GM21825 (cell line): ENCODE results near the gene BCL11A.

Experiments used
- ATAC-seq: cut with Tn5 transposase; IDR thresholded peaks from one replicate; pipeline ENCODE4 v1.9.1; 2021; ENCODE audit warnings: mild to moderate bottlenecking, moderate library complexity; ENCODE audit not compliant: unreplicated experiment

BCL11A gene

GRCh38 chr2:60553495-60554073 is at the start of gene BCL11A:
Gene BCL11A (minus strand): TSS chr2:60553654. CDS start chr2:60553270, 384 bp downstream.
- ATAC-seq: no peak

GRCh38 chr2:60602828-60603532 is 49.5 kb upstream of the BCL11A start:
- ATAC-seq: no peak

- ATAC-seq: no peak
These were observed 48.9 kb upstream of the BCL11A start for GRCh38 chr2:60602388-60602787.

- ATAC-seq: no peak
These were observed 44.8 kb upstream of the BCL11A start for GRCh38 chr2:60598271-60598670.

GRCh38 chr2:60597346-60597745 is 43.9 kb upstream of the BCL11A start:
- no peak for ATAC-seq

DNA sequence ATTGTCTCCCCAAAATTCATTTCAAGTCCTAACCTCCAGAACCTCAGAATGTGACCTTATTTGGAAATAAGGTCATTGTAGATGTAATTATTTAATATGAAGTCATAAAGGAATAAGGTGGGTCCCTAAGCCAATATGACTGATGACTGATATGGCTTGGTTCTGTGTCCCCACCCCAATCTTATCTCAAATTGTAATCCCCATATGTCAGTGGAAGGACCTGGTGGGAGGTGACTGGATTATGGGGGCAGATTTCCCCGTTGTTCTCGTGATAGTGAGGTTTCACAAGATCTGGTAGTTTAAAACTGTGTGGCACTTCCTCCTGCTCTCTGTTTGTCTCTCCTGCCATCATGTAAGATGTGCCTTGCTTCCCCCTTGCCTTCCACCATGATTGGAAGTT is 43.0 kb upstream of the BCL11A start:
- ATAC-seq: no peak

- ATAC-seq: no peak
These were observed 42.5 kb upstream of the BCL11A start for GRCh38 chr2:60595953-60596352.

- ATAC-seq: no peak
These were observed 35.6 kb upstream of the BCL11A start for GRCh38 chr2:60589104-60589503.

DNA sequence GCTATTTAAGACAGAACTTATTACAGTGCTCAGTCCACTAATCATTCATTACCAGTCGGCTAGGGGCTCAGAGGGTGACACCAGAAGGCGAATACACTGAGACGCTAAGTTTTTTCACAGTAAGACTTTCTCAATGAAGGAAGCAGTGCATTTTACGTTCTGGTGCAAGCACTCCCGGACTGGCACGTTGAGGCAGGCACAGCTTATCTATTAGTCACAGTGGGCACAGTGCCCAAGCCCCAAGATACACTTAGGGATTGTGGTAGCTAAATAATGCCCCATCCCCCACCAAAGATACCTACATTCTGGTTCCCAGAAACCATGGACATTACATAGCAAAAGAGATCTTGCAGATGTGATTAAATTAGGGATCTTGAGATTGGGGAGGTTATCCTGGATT is 32.6 kb upstream of the BCL11A start:
- ATAC-seq: no peak

GRCh38 chr2:60585276-60585675 is 31.8 kb upstream of the BCL11A start:
- no peak for ATAC-seq

- no peak for ATAC-seq
These were observed 30.1 kb upstream of the BCL11A start for GRCh38 chr2:60583604-60584003.

DNA sequence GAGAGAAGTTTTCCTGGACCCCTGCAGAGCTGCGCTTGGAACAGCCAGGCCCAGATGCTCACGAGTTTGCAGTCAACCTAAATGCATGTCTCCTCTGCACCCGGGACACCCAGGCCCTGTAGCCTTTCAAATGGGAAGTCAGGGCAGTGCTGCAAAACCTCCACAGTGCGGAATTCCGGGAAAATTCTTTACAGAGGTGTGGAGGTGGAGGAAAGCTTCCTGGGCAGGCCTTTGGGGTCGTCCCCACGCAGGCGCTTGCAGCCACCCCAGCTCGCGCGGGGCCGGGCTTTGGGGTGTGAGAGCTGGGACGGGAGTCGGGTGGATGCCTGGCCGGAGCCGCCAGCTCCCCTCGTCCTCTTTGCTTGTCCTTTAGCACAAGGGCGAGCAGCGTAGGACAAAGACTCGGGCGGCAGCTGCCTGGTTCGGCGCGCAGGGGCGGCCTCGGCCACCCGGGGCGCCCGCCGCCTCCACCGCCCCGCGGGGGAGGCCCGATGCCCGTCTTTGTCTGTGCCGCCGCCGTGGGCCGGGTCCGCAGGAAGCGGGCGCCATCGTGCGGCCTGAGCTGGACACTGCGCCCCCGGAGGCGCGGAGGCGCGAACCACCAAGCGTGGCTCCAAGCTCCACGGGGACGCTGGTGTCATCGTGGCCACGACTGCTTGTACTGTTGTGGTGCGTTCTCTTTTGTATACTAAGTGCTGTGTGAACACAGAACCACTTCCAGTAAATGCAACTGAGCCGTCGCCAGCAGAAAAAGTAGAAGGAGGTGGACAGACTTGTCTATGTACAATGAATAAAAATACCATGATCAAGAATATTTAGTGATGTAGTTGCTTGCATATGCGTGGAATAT is 28.2 kb upstream of the BCL11A start:
- peak; percentile 95 for ATAC-seq

GRCh38 chr2:60577682-60578283 is 24.3 kb upstream of the BCL11A start:
- no peak for ATAC-seq

DNA sequence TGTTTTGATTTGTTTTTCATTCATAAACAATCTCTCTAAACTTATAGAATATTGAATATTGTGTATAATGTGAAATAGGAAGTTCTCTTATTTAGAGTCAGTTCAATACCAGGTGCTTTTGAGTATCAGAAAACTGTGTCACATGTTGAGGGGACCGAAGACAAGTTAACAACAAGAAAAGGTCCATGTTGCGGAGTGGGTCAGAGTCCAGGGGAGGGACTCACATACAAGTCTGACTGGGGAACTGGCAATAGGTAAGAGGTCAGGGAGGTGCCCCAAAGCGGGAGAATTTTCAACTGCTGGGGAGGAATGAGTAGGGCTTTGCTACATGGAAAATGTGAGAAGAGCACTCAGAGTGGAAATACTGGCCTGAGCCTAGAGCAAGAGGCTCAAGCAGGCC is 19.8 kb upstream of the BCL11A start:
- no peak for ATAC-seq

GRCh38 chr2:60570251-60570650 is 16.8 kb upstream of the BCL11A start:
- no peak for ATAC-seq

DNA sequence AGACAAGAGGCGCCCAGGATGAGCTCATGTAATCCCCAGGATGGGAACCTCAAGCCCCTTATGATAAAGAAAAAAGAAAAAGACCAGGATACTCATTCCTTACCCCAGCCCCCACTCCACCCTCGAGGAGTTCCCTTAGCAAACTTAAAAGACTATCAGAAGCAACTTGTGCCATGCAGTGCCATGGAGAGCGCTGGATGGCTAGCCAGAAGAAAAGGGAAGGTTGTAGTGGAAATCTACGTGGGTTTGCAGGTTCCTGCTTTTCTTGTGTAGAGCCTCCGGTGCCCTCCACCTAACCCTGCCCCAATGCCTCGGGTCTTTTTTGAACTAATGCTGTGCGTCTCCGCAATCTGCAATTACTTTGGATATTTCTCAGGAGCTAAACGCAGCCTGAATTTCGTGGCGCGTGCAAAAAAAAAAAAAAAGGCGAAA is 16.2 kb upstream of the BCL11A start:
- no peak for ATAC-seq

DNA sequence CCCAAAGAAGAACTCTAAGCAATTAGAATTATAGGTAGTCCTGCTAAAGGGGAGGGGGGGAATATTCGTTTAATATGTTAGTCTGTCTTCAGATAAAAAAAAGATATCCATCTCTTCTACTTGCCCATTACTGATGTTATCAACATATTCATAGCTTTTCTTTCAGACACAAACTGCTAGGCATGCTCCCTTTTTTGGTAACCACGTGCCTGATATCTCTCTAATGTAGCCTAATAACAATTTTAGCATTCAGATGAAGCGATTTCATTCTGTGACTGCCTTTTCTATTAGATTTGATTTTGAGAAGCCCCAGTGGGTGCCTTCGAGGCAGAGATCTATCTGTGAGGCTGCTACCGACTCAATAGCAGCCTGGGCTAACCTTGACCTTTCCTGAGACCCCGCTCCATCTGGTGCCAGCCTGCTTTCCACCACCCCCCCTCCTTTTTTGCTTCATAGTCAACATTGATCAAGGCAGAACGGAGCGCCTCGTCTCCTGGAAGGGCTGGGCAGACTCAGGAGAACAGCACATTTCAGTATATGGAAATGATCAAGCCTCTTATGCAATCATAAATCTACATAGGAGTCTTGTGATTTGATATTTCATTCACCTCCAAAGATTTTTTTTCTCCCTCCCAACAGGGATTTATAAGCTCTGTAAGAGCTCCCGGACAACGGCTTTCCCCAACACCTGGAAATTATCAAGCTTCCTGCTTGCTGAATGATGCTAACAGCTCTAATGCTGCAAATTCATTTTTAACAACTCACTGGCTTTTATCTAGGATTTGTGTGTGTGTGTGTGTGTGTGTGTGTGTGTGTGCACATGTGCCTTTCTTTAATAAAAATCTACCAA is 14.7 kb upstream of the BCL11A start:
- ATAC-seq: no peak

DNA sequence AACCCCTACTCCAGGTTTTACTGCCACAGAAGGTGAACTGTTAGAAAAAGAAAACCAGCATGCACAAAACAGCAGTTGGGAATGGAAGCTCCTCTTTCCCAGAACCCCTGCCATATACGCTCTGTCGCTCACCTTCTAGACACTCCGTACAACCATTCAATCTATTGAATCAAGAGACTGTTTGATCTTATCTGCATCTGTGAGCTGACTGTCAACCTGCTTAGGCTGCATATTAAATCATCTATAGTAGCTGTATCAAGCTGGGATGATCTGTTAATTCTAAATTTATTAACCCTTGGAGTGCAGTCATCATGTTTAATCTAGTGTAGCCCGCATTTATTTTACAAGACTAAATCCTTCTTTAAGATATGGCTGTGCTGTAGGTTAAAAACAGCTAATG is 13.6 kb upstream of the BCL11A start:
- no peak for ATAC-seq

DNA sequence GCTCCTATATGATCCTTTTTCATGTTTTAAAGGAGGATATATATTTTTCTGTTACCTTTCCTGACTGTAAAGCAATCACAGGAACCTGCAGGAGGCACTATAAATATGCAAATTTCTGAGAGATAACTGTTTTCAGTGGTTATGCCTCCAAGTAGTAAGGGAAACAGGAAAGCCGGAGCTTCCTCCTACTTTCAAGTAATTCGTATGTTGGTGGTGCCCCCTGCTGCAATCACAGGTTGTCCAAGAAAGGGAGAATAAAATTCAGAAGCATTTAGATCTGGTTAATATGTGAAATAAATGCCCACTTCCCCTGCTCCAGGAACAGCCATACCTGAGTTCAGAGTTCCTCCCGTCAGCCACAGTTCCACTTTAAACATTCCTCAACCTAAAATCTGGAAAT is 12.0 kb upstream of the BCL11A start:
- ATAC-seq: peak; percentile 67
